Measurements from ENCODE around the gene RABIF.

The RABIF gene

GRCh38 chr1:202901555-202901954 is 12.6 kb upstream of the RABIF start:
- DNase-seq: no peak
- no peak for TF ChIP-seq POLR2A (IDR thresholded peaks at IDR 0.05; ENCODE audit: low read length)
- no peak for TF ChIP-seq GATA1 (IDR thresholded peaks at IDR 0.05; ENCODE audit: low read depth, low read length)

- DNase-seq: no peak
- TF ChIP-seq POLR2A (IDR thresholded peaks at IDR 0.05; ENCODE audit: low read length) (no peak), GATA1 (IDR thresholded peaks at IDR 0.05; ENCODE audit: low read depth, low read length) (no peak)
Measured at GRCh38 chr1:202892501-202892900, 3.6 kb upstream of the RABIF start.

- no peak for DNase-seq
- TF ChIP-seq POLR2A (IDR thresholded peaks at IDR 0.05; ENCODE audit: low read length) (no peak), GATA1 (IDR thresholded peaks at IDR 0.05; ENCODE audit: low read depth, low read length) (no peak)
Measured at GRCh38 chr1:202890392-202890791, 1.4 kb upstream of the RABIF start.

GRCh38 chr1:202888221-202888530 is 773 bp downstream of the RABIF start:
- no peak for DNase-seq
- TF ChIP-seq GATA1 (IDR thresholded peaks at IDR 0.05; ENCODE audit: low read depth, low read length) (no peak), POLR2A (IDR thresholded peaks at IDR 0.05; ENCODE audit: low read length) (no peak)

GRCh38 chr1:202880961-202881460 is 7.9 kb downstream of the RABIF start:
- DNase-seq: no peak
- TF ChIP-seq POLR2A (IDR thresholded peaks at IDR 0.05; ENCODE audit: low read length) (no peak), GATA1 (IDR thresholded peaks at IDR 0.05; ENCODE audit: low read depth, low read length) (no peak)

- no peak for DNase-seq
Measured at GRCh38 chr1:202880062-202880461, 8.9 kb downstream of the RABIF start.

GRCh38 chr1:202879128-202879527 is 9.8 kb downstream of the RABIF start:
- TF ChIP-seq POLR2A (IDR thresholded peaks at IDR 0.05; ENCODE audit: low read length) (no peak), GATA1 (IDR thresholded peaks at IDR 0.05; ENCODE audit: low read depth, low read length) (no peak)
- DNase-seq: no peak

More at GRCh38 chr1:202880062-202880461, 8.9 kb downstream of the RABIF start:
- TF ChIP-seq POLR2A (IDR thresholded peaks at IDR 0.05; ENCODE audit: low read length): no peak
- no peak for TF ChIP-seq GATA1 (IDR thresholded peaks at IDR 0.05; ENCODE audit: low read depth, low read length)

- TF ChIP-seq POLR2A (IDR thresholded peaks at IDR 0.05; ENCODE audit: low read length): no peak
- TF ChIP-seq GATA1 (IDR thresholded peaks at IDR 0.05; ENCODE audit: low read depth, low read length): no peak
- no peak for DNase-seq
Measured at GRCh38 chr1:202873026-202873425, 15.9 kb downstream of the RABIF start.

GRCh38 chr1:202871367-202871766 is 17.6 kb downstream of the RABIF start:
- TF ChIP-seq POLR2A (IDR thresholded peaks at IDR 0.05; ENCODE audit: low read length) (no peak), GATA1 (IDR thresholded peaks at IDR 0.05; ENCODE audit: low read depth, low read length) (no peak)

GRCh38 chr1:202862679-202863560 is 26.0 kb downstream of the RABIF start:
- no peak for TF ChIP-seq GATA1 (IDR thresholded peaks at IDR 0.05; ENCODE audit: low read depth, low read length)
- no peak for TF ChIP-seq POLR2A (IDR thresholded peaks at IDR 0.05; ENCODE audit: low read length)
- DNase-seq: no peak

More at GRCh38 chr1:202871367-202871766, 17.6 kb downstream of the RABIF start:
- no peak for DNase-seq

- peak; percentile 87 to 88 for DNase-seq
- TF ChIP-seq POLR2A (IDR thresholded peaks at IDR 0.05; ENCODE audit: low read length): no peak
- TF ChIP-seq GATA1 (IDR thresholded peaks at IDR 0.05; ENCODE audit: low read depth, low read length): no peak
Measured at GRCh38 chr1:202861420-202862132, 27.4 kb downstream of the RABIF start.

GRCh38 chr1:202860744-202861419 is 28.1 kb downstream of the RABIF start:
- peak; percentile 36 to 43 for DNase-seq
- TF ChIP-seq GATA1 (IDR thresholded peaks at IDR 0.05; ENCODE audit: low read depth, low read length): no peak
- no peak for TF ChIP-seq POLR2A (IDR thresholded peaks at IDR 0.05; ENCODE audit: low read length)

GRCh38 chr1:202858789-202859414 is 30.0 kb downstream of the RABIF start:
- DNase-seq: no peak
- TF ChIP-seq GATA1 (IDR thresholded peaks at IDR 0.05; ENCODE audit: low read depth, low read length) (no peak), POLR2A (IDR thresholded peaks at IDR 0.05; ENCODE audit: low read length) (no peak)

Measured in erythroblast (primary cell).